NCI-H146 (cell line): ENCODE measurements around the gene SYNJ2.
"Not testable (repeated sequence)": the region's sequence is repeated elsewhere in the genome, so short reads cannot be mapped to it uniquely, and the experiment has no call there.

Source experiments
- DNase-seq: peaks from one replicate; lab custom pipeline; 2025; lab: John Stamatoyannopoulos, UW

SYNJ2 gene

GRCh38 chr6:157954150-157955117 lies 27.2 kb upstream of the SYNJ2 start:
- DNase-seq = peak; percentile 83

- no peak for DNase-seq
Measured at GRCh38 chr6:157955675-157956074, 26.0 kb upstream of the SYNJ2 start.

- no peak for DNase-seq
Measured at GRCh38 chr6:157956171-157956730, 25.4 kb upstream of the SYNJ2 start.

- no peak for DNase-seq
Measured at GRCh38 chr6:157959451-157960227, 22.0 kb upstream of the SYNJ2 start.

GRCh38 chr6:157961153-157961831 lies 20.4 kb upstream of the SYNJ2 start:
- DNase-seq = no peak

GRCh38 chr6:157961832-157962575 lies 19.7 kb upstream of the SYNJ2 start:
- no peak for DNase-seq

- DNase-seq = no peak
Measured at GRCh38 chr6:157962601-157963302, 18.9 kb upstream of the SYNJ2 start.

- no peak for DNase-seq
Measured at GRCh38 chr6:157964100-157964499, 17.6 kb upstream of the SYNJ2 start.

GRCh38 chr6:157965387-157965786 lies 16.3 kb upstream of the SYNJ2 start:
- DNase-seq = no peak

- DNase-seq = no peak
Measured at GRCh38 chr6:157966589-157966977, 15.1 kb upstream of the SYNJ2 start.

- peak; percentile 79 for DNase-seq
Measured at GRCh38 chr6:157967020-157967419, 14.6 kb upstream of the SYNJ2 start.

GRCh38 chr6:157967486-157967885 lies 14.2 kb upstream of the SYNJ2 start:
- DNase-seq = no peak

GRCh38 chr6:157972177-157972576 lies 9.5 kb upstream of the SYNJ2 start:
- not testable (repeated sequence) for DNase-seq

- peak; percentile 66 for DNase-seq
Measured at GRCh38 chr6:157974341-157974894, 7.2 kb upstream of the SYNJ2 start.

- peak; percentile 66 for DNase-seq
Measured at GRCh38 chr6:157974967-157975366, 6.7 kb upstream of the SYNJ2 start.

- no peak for DNase-seq
Measured at GRCh38 chr6:157975456-157975855, 6.2 kb upstream of the SYNJ2 start.

GRCh38 chr6:157976345-157977175 lies 5.1 kb upstream of the SYNJ2 start:
- DNase-seq = no peak

GRCh38 chr6:157977176-157977804 lies 4.4 kb upstream of the SYNJ2 start:
- DNase-seq = no peak
